Measurements from ENCODE around the gene PLAAT1. TPM values are rescaled to one million over a fixed set of nuclear protein-coding genes. Genes with fewer than 3 reads are reported as not detected.

Gene PLAAT1
- 1.3 TPM for total RNA-seq
- 1.6 TPM for polyA plus RNA-seq
- long read RNA-seq, donor 1, result 0 reads
- long read RNA-seq, donor 2, result 0 reads
- long read RNA-seq, donor 3, result 0 reads
- long read RNA-seq, donor 4, result 0 reads
- long read RNA-seq, donor 5, result 0 reads
- long read RNA-seq, donor 6, result 0 reads
- long read RNA-seq, donor 7, result 0 reads
- long read RNA-seq, donor 8, result 0 reads
- long read RNA-seq, donor 9, result 0 reads
- long read RNA-seq, donor 10, result 0 reads

GRCh38 chr3:193240850-193241706 lies at the start of gene PLAAT1:
TSS of gene PLAAT1 (plus strand) at chr3:193241222. CDS start at chr3:193255651, 14,429 bp downstream.
- 2% methylated on average over 93 of the region's 93 CpGs for WGBS
- peaks cover 16 to 38% of the 10 kb centered on the region in 2 donors for H3K27me3 ChIP-seq (ENCODE audit: control insufficient read depth in 2 of 2, insufficient read depth in 1 of 2, low read length in 1 of 2)
- DNase-seq (ENCODE audit: low read depth in 6 of 9, low spot score in 9 of 9), result no peak

GRCh38 chr3:193194371-193194770 lies 46.7 kb upstream of the PLAAT1 start:
- WGBS, result 62% methylated on average over 3 of the region's 3 CpGs
- DNase-seq (ENCODE audit: low read depth in 6 of 9, low spot score in 9 of 9), result no peak
- H3K4me1 ChIP-seq (ENCODE audit: control insufficient read depth in 2 of 2, insufficient read depth in 2 of 2, low read length in 2 of 2), result no peaks in the 10 kb centered on the region
- no peaks in the 10 kb centered on the region for H3K36me3 ChIP-seq (ENCODE audit: control insufficient read depth in 2 of 2, insufficient read depth in 2 of 2, low read length in 1 of 2)
- no peaks in the 10 kb centered on the region for H3K27me3 ChIP-seq (ENCODE audit: control insufficient read depth in 2 of 2, insufficient read depth in 1 of 2, low read length in 1 of 2)
- no peaks in the 10 kb centered on the region for H3K9me3 ChIP-seq (ENCODE audit: control insufficient read depth in 2 of 2, insufficient read depth in 1 of 2, low read length in 1 of 2)
- no peak overlapping the region for H3K4me3 ChIP-seq (ENCODE audit: low read length in 2 of 2)
- no peak overlapping the region for H3K27ac ChIP-seq (ENCODE audit: low read depth in 1 of 2, low read length in 1 of 2)

More at GRCh38 chr3:193240850-193241706, at the start of gene PLAAT1:
- Histone ChIP-seq H3K4me3 (ENCODE audit: low read length in 2 of 2) (peak within 1 kb of the TSS in 1 of 2 donors; percentile 27), H3K27ac (ENCODE audit: low read depth in 1 of 2, low read length in 1 of 2) (peak within 1 kb of the TSS in 1 of 2 donors; percentile 31), H3K4me1 (ENCODE audit: control insufficient read depth in 2 of 2, insufficient read depth in 2 of 2, low read length in 2 of 2) (no peaks in the 10 kb centered on the region), H3K36me3 (ENCODE audit: control insufficient read depth in 2 of 2, insufficient read depth in 2 of 2, low read length in 1 of 2) (no peaks in the 10 kb centered on the region), H3K9me3 (ENCODE audit: control insufficient read depth in 2 of 2, insufficient read depth in 1 of 2, low read length in 1 of 2) (no peaks in the 10 kb centered on the region)

- Histone ChIP-seq H3K4me3 (ENCODE audit: low read length in 2 of 2) (no peak overlapping the region), H3K27me3 (ENCODE audit: control insufficient read depth in 2 of 2, insufficient read depth in 1 of 2, low read length in 1 of 2) (no peaks in the 10 kb centered on the region)
- WGBS, result 94% methylated on average over 2 of the region's 2 CpGs
Observed at GRCh38 chr3:193196746-193197145, 44.3 kb upstream of the PLAAT1 start.

DNA sequence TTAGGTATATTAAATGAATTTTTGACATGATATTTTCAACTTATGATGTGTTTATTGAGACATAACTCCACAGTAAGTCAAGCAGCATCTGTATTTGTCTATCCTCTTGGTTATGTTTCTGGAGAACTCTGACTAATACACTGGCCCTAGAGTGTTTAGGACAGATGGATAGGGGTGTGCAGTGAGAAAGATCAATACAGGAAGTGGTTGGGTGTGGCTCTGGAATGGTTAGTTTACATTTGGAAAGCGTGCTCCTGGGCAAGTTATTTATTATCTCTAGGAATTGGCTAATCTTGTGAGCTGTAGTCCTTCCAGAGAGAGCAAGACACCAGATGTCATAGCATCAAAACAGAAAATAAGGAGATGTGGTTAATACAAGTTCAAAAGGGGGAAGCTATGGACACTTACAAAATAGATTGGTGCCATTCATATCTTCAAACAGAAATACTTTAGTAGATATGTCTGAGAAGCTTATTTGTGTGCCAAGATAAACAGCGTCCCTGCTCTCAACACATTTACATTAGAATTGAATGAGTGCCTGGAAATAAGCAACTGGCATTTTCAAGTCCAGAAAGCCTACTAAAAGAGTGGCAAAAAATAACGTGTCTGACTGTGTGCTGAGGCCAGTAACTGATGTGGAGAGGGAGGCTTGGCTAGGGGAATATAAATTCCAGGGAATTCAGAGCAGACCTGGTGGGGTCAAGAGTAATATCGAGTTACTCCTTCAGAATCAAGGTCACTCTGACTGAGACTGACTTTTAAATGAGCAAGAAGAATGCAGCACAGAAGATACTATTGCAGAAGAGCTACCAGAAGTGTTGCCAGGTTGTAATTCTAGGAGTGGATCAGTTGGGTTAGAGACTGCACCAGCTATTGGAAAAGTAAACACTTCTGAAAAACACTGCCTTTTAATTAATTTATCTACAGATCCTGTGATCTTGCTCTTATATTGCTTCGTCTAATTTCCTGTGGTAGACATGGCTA lies 33.4 kb upstream of the PLAAT1 start:
- 69% methylated on average over 5 of the region's 5 CpGs for WGBS
- no peak for DNase-seq (ENCODE audit: low read depth in 6 of 9, low spot score in 9 of 9)
- H3K4me1 ChIP-seq (ENCODE audit: control insufficient read depth in 2 of 2, insufficient read depth in 2 of 2, low read length in 2 of 2), result no peaks in the 10 kb centered on the region

More at GRCh38 chr3:193196746-193197145, 44.3 kb upstream of the PLAAT1 start:
- Histone ChIP-seq H3K27ac (ENCODE audit: low read depth in 1 of 2, low read length in 1 of 2) (no peak overlapping the region), H3K9me3 (ENCODE audit: control insufficient read depth in 2 of 2, insufficient read depth in 1 of 2, low read length in 1 of 2) (no peaks in the 10 kb centered on the region), H3K36me3 (ENCODE audit: control insufficient read depth in 2 of 2, insufficient read depth in 2 of 2, low read length in 1 of 2) (no peaks in the 10 kb centered on the region), H3K4me1 (ENCODE audit: control insufficient read depth in 2 of 2, insufficient read depth in 2 of 2, low read length in 2 of 2) (no peaks in the 10 kb centered on the region)
- DNase-seq (ENCODE audit: low read depth in 6 of 9, low spot score in 9 of 9), result no peak

DNA sequence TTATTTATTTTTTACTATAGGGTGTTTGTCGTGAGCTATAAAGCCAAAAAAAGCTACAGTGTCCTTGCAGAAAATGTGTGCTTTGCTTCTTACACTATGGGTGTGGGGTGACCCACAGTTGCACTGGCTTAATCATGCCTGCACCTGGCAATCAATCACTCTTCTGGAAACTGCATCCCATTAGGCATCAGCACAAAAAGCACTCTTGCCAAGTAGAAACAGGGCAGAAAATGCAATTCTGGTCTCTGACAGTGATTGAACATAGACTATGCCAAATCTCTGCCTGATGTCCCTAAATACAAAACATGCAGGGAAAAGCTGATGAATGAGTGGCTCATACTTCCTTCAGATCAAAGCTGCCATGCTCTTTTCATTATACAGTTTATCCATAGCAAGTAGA lies 30.4 kb upstream of the PLAAT1 start:
- DNase-seq (ENCODE audit: low read depth in 6 of 9, low spot score in 9 of 9), result no peak
- Histone ChIP-seq H3K4me1 (ENCODE audit: control insufficient read depth in 2 of 2, insufficient read depth in 2 of 2, low read length in 2 of 2) (no peaks in the 10 kb centered on the region), H3K4me3 (ENCODE audit: low read length in 2 of 2) (no peak overlapping the region), H3K27ac (ENCODE audit: low read depth in 1 of 2, low read length in 1 of 2) (no peak overlapping the region), H3K9me3 (ENCODE audit: control insufficient read depth in 2 of 2, insufficient read depth in 1 of 2, low read length in 1 of 2) (no peaks in the 10 kb centered on the region), H3K36me3 (ENCODE audit: control insufficient read depth in 2 of 2, insufficient read depth in 2 of 2, low read length in 1 of 2) (no peaks in the 10 kb centered on the region), H3K27me3 (ENCODE audit: control insufficient read depth in 2 of 2, insufficient read depth in 1 of 2, low read length in 1 of 2) (no peaks in the 10 kb centered on the region)
- 88% methylated on average over 1 of the region's 1 CpG for WGBS

More for the DNA sequence above, 33.4 kb upstream of the PLAAT1 start:
- Histone ChIP-seq H3K9me3 (ENCODE audit: control insufficient read depth in 2 of 2, insufficient read depth in 1 of 2, low read length in 1 of 2) (no peaks in the 10 kb centered on the region), H3K27ac (ENCODE audit: low read depth in 1 of 2, low read length in 1 of 2) (no peak overlapping the region), H3K4me3 (ENCODE audit: low read length in 2 of 2) (no peak overlapping the region), H3K27me3 (ENCODE audit: control insufficient read depth in 2 of 2, insufficient read depth in 1 of 2, low read length in 1 of 2) (no peaks in the 10 kb centered on the region), H3K36me3 (ENCODE audit: control insufficient read depth in 2 of 2, insufficient read depth in 2 of 2, low read length in 1 of 2) (no peaks in the 10 kb centered on the region)

DNA sequence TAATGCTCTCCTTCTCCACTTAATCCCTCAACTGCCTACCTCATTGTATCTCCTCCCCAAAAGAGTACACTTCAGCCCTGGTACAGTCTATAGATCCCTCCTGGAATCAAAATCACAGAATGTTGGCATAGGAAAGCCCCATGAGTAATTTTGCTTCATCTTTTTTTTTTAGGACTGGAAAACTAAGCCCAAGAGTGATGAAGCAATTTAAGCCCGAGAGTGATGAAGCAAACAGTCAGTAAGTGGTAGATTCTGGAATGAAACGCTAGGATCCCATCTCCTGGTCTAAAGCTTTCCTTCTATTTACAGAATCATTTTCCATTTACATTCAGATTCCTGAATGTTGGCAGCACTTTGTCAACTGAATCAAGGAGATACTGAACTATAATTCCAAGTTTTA lies 29.8 kb upstream of the PLAAT1 start:
- Histone ChIP-seq H3K36me3 (ENCODE audit: control insufficient read depth in 2 of 2, insufficient read depth in 2 of 2, low read length in 1 of 2) (no peaks in the 10 kb centered on the region), H3K27ac (ENCODE audit: low read depth in 1 of 2, low read length in 1 of 2) (no peak overlapping the region), H3K4me3 (ENCODE audit: low read length in 2 of 2) (no peak overlapping the region), H3K9me3 (ENCODE audit: control insufficient read depth in 2 of 2, insufficient read depth in 1 of 2, low read length in 1 of 2) (no peaks in the 10 kb centered on the region), H3K27me3 (ENCODE audit: control insufficient read depth in 2 of 2, insufficient read depth in 1 of 2, low read length in 1 of 2) (no peaks in the 10 kb centered on the region), H3K4me1 (ENCODE audit: control insufficient read depth in 2 of 2, insufficient read depth in 2 of 2, low read length in 2 of 2) (no peaks in the 10 kb centered on the region)
- WGBS, result 93% methylated on average over 2 of the region's 2 CpGs
- no peak for DNase-seq (ENCODE audit: low read depth in 6 of 9, low spot score in 9 of 9)

- Histone ChIP-seq H3K36me3 (ENCODE audit: control insufficient read depth in 2 of 2, insufficient read depth in 2 of 2, low read length in 1 of 2) (no peaks in the 10 kb centered on the region), H3K4me1 (ENCODE audit: control insufficient read depth in 2 of 2, insufficient read depth in 2 of 2, low read length in 2 of 2) (no peaks in the 10 kb centered on the region), H3K27me3 (ENCODE audit: control insufficient read depth in 2 of 2, insufficient read depth in 1 of 2, low read length in 1 of 2) (no peaks in the 10 kb centered on the region), H3K27ac (ENCODE audit: low read depth in 1 of 2, low read length in 1 of 2) (no peak overlapping the region), H3K4me3 (ENCODE audit: low read length in 2 of 2) (no peak overlapping the region), H3K9me3 (ENCODE audit: control insufficient read depth in 2 of 2, insufficient read depth in 1 of 2, low read length in 1 of 2) (no peaks in the 10 kb centered on the region)
- 77% methylated on average over 1 of the region's 1 CpG for WGBS
- DNase-seq (ENCODE audit: low read depth in 6 of 9, low spot score in 9 of 9), result no peak
Observed at GRCh38 chr3:193211984-193212383, 29.0 kb upstream of the PLAAT1 start.

DNA sequence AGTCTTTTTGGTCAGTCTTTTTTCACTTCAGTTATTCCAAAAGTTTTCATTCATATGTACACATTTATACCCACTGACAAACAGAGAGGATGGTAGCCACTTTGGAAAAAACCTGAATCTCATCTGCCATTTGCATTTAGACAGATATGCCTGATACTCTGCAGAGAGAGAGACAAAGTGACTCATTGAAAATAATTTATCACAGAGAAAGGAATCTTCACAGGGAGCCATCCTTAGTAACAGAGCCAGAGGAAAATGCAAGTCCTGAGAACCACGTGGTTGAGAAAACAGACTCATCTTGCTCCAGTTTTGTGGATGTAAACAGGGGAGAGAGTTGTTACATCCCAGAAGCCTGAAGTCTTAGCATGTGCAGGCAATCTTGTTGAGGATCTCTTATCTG lies 28.2 kb upstream of the PLAAT1 start:
- Histone ChIP-seq H3K36me3 (ENCODE audit: control insufficient read depth in 2 of 2, insufficient read depth in 2 of 2, low read length in 1 of 2) (no peaks in the 10 kb centered on the region), H3K4me1 (ENCODE audit: control insufficient read depth in 2 of 2, insufficient read depth in 2 of 2, low read length in 2 of 2) (no peaks in the 10 kb centered on the region), H3K27me3 (ENCODE audit: control insufficient read depth in 2 of 2, insufficient read depth in 1 of 2, low read length in 1 of 2) (no peaks in the 10 kb centered on the region), H3K9me3 (ENCODE audit: control insufficient read depth in 2 of 2, insufficient read depth in 1 of 2, low read length in 1 of 2) (no peaks in the 10 kb centered on the region), H3K27ac (ENCODE audit: low read depth in 1 of 2, low read length in 1 of 2) (no peak overlapping the region), H3K4me3 (ENCODE audit: low read length in 2 of 2) (no peak overlapping the region)
- no peak for DNase-seq (ENCODE audit: low read depth in 6 of 9, low spot score in 9 of 9)
- 74% methylated on average over 1 of the region's 1 CpG for WGBS

Measured in thymus (tissue), 14 donors.